Type B pancreatic cell (in vitro differentiated cells): ENCODE results near the gene CCNY. TPM values are rescaled to one million over a fixed set of nuclear protein-coding genes. Genes with fewer than 3 reads are reported as not detected.

Experiments used
- DNase-seq: peaks from one replicate; pipeline ENCODE4 v3.0.0; 2021; ENCODE audit warnings: mixed read lengths; ENCODE audit not compliant: unreplicated experiment; ENCODE audit errors: extremely low spot score
- H3K27ac Mint-ChIP-seq: 2 replicates; pipeline ENCODE4 v1.8.0; 2021; ENCODE audit warnings: mild to moderate bottlenecking, mixed read lengths
- H3K27me3 Mint-ChIP-seq: 2 replicates; pipeline ENCODE4 v1.8.0; 2021; ENCODE audit warnings: mixed read lengths
- H3K36me3 Mint-ChIP-seq: 2 replicates; pipeline ENCODE4 v1.8.0; 2021; ENCODE audit warnings: mixed read lengths
- H3K4me1 Mint-ChIP-seq: one replicate; pipeline ENCODE4 v1.8.0; 2021; ENCODE audit warnings: mixed read lengths; ENCODE audit not compliant: unreplicated experiment
- H3K4me3 Mint-ChIP-seq: 2 replicates; pipeline ENCODE4 v1.8.0; 2021; ENCODE audit warnings: mild to moderate bottlenecking, mixed read lengths
- H3K9me3 Mint-ChIP-seq: 2 replicates; pipeline ENCODE4 v1.8.0; 2021; ENCODE audit warnings: mixed read lengths
- total RNA-seq: library from RNA; stranded (reverse); gene quantifications from 2 replicates; pipeline ENCODE4 v1.2.1, GENCODE V29; 2021; ENCODE audit warnings: low replicate concordance
- TF ChIP-seq, protein P1 (sequence below): fragments of 200-600 bp; sonication (generic); conservative IDR thresholded peaks from 2 replicates; pipeline ENCODE4 v1.5.0; 2021; ENCODE audit warnings: antibody characterized with exemption, mild to moderate bottlenecking

CCNY gene
- total RNA-seq, 1 donor from 2014 or later: 74.6 TPM

DNA sequence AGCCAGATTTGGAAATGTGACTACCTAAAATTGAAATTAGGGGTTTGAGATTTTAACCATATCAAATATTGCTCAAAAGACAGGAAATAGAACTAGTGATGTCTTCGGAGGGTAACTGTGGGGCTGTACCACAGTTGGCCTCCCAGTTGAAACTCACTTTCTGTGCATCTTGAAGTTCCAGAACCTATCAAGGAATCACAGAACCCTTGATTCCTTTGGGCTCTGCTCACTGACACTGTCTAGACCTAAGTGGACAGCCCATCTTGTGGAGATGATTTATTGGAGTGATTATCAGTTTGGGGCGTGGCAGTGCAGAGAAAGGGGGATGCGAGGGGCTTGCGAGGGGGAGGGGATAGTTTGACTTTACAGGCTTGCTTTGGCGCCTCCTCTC, 134.6 kb downstream of the CCNY start:
- no peak for DNase-seq
- H3K4me1 Mint-ChIP-seq: peaks cover 33% of the 10 kb centered on the region
- H3K36me3 Mint-ChIP-seq: peaks cover 6% of the 10 kb centered on the region
- peaks cover 5% of the 10 kb centered on the region for H3K9me3 Mint-ChIP-seq
- no peak overlapping the region for H3K27ac Mint-ChIP-seq
- no peak overlapping the region for H3K4me3 Mint-ChIP-seq
- no peaks in the 10 kb centered on the region for H3K27me3 Mint-ChIP-seq
- TF ChIP-seq, protein P1, sequence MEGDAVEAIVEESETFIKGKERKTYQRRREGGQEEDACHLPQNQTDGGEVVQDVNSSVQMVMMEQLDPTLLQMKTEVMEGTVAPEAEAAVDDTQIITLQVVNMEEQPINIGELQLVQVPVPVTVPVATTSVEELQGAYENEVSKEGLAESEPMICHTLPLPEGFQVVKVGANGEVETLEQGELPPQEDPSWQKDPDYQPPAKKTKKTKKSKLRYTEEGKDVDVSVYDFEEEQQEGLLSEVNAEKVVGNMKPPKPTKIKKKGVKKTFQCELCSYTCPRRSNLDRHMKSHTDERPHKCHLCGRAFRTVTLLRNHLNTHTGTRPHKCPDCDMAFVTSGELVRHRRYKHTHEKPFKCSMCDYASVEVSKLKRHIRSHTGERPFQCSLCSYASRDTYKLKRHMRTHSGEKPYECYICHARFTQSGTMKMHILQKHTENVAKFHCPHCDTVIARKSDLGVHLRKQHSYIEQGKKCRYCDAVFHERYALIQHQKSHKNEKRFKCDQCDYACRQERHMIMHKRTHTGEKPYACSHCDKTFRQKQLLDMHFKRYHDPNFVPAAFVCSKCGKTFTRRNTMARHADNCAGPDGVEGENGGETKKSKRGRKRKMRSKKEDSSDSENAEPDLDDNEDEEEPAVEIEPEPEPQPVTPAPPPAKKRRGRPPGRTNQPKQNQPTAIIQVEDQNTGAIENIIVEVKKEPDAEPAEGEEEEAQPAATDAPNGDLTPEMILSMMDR: no peak

- Mint-ChIP-seq H3K27ac (no peak overlapping the region), H3K4me1 (peaks cover 33% of the 10 kb centered on the region), H3K4me3 (no peak overlapping the region), H3K27me3 (no peaks in the 10 kb centered on the region), H3K9me3 (peaks cover 5% of the 10 kb centered on the region), H3K36me3 (peaks cover 6% of the 10 kb centered on the region)
- TF ChIP-seq, protein P1: no peak
- DNase-seq: no peak
Observed at GRCh38 chr10:35471435-35471834, 135.1 kb downstream of the CCNY start.

GRCh38 chr10:35480142-35480541, 143.8 kb downstream of the CCNY start:
- peaks cover 11% of the 10 kb centered on the region for H3K36me3 Mint-ChIP-seq
- H3K27ac Mint-ChIP-seq: no peak overlapping the region
- TF ChIP-seq, protein P1: no peak
- H3K27me3 Mint-ChIP-seq: no peaks in the 10 kb centered on the region
- no peaks in the 10 kb centered on the region for H3K9me3 Mint-ChIP-seq
- no peak for DNase-seq
- H3K4me1 Mint-ChIP-seq: peaks cover 12% of the 10 kb centered on the region
- no peak overlapping the region for H3K4me3 Mint-ChIP-seq

DNA sequence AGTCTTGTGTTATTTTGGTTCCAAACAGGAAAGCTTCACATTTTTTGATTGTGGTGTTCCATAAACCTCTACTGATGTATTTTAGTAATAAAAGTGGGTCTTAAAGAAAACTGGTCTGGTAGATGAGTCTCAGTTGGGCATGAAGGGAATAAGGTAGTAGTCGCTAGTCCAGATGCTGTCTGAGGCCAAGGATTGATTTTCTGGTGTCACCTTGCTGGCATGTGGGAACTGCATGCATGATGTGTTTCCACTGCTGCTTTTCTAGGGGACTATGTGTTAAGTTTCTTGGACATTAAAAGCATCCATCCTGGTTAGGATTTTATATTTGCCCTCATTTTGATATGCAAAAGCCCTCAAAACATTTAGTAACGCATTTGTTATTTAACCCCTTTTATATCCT, 145.1 kb downstream of the CCNY start:
- Mint-ChIP-seq H3K27me3 (no peaks in the 10 kb centered on the region), H3K9me3 (no peaks in the 10 kb centered on the region), H3K4me3 (no peak overlapping the region), H3K27ac (no peak overlapping the region), H3K36me3 (peaks cover 18% of the 10 kb centered on the region), H3K4me1 (peaks cover 12% of the 10 kb centered on the region)
- no peak for DNase-seq
- TF ChIP-seq, protein P1: no peak

- H3K4me1 Mint-ChIP-seq: peaks cover 8% of the 10 kb centered on the region
- DNase-seq: no peak
- H3K36me3 Mint-ChIP-seq: peaks cover 33% of the 10 kb centered on the region
- H3K27me3 Mint-ChIP-seq: no peaks in the 10 kb centered on the region
- H3K9me3 Mint-ChIP-seq: no peaks in the 10 kb centered on the region
- no peak overlapping the region for H3K27ac Mint-ChIP-seq
- TF ChIP-seq, protein P1: no peak
- H3K4me3 Mint-ChIP-seq: no peak overlapping the region
Observed at GRCh38 chr10:35486297-35486990, 150.1 kb downstream of the CCNY start.
